ENCODE measurements around the gene ZNF584.

The ZNF584 gene

DNA sequence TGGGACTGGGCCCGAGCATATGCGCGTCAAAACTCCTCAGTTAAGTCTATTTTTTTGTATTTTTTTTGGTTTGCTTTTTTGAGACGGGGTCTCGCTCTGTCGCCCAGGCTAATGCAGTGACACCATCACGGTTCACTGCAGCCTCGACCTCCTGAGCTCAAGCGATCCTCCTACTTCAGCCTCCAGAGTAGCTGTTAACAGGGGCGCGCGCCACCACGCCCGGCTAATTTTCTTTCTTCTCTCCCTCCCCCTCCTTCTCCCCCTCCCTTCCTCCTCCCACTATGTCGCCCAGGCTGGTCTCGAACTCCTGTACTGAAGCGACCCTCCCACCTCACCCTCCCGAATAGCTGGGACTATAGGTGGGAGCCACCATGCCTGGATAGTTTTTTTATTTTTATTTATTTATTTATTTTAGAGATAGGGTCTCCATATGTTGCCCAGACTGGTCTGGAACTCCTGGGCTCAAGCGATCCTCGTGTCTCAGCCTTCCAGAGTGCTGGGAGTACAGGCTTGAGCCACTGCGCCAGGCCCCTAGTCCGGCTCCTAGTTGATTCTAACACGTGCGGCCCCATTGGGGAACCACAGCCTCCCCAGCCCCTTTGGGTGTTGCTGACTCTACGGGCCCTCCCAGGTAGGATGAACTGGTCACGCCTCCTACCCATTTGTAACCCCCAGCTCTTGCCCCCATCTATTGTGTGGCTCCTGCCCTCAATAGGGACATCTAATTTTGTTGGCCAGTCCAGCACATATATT, 26.8 kb upstream of the ZNF584 start:
- Histone ChIP-seq H3K79me2 (peaks cover 3% of the 10 kb centered on the region), H3K4me2 (ENCODE audit: low read length) (peak overlapping the region; percentile 68), H3K4me3 (ENCODE audit: low read depth, low read length) (peak overlapping the region; percentile 82), H3K27ac (peak overlapping the region; percentile 89), H3K4me1 (peaks cover 22% of the 10 kb centered on the region), H2AFZ (peak overlapping the region; percentile 14), H3K36me3 (ENCODE audit: control insufficient read depth, insufficient read depth, low read length) (no peaks in the 10 kb centered on the region), H3K9me3 (ENCODE audit: control insufficient read depth, low read length) (no peaks in the 10 kb centered on the region), H3K27me3 (ENCODE audit: control insufficient read depth, insufficient read depth, low read length) (no peaks in the 10 kb centered on the region), H3K9ac (peak overlapping the region; percentile 49)
- TF ChIP-seq CTCF (IDR thresholded peaks at IDR 0.05), result no peak

GRCh38 chr19:58382997-58383603, 25.3 kb upstream of the ZNF584 start:
- H3K4me2 ChIP-seq (ENCODE audit: low read length), result no peak overlapping the region
- H2AFZ ChIP-seq, result no peak overlapping the region
- no peak overlapping the region for H3K4me3 ChIP-seq (ENCODE audit: low read depth, low read length)
- no peaks in the 10 kb centered on the region for H3K27me3 ChIP-seq (ENCODE audit: control insufficient read depth, insufficient read depth, low read length)
- H3K27ac ChIP-seq, result no peak overlapping the region
- no peak overlapping the region for H3K9ac ChIP-seq
- no peak for TF ChIP-seq CTCF (IDR thresholded peaks at IDR 0.05)
- H3K36me3 ChIP-seq (ENCODE audit: control insufficient read depth, insufficient read depth, low read length), result no peaks in the 10 kb centered on the region
- H3K79me2 ChIP-seq, result peaks cover 12% of the 10 kb centered on the region
- peaks cover 27% of the 10 kb centered on the region for H3K4me1 ChIP-seq
- no peaks in the 10 kb centered on the region for H3K9me3 ChIP-seq (ENCODE audit: control insufficient read depth, low read length)

GRCh38 chr19:58385313-58385890, 23.0 kb upstream of the ZNF584 start:
- Histone ChIP-seq H3K36me3 (ENCODE audit: control insufficient read depth, insufficient read depth, low read length) (no peaks in the 10 kb centered on the region), H3K9me3 (ENCODE audit: control insufficient read depth, low read length) (no peaks in the 10 kb centered on the region), H3K4me2 (ENCODE audit: low read length) (peak overlapping the region; percentile 92), H3K79me2 (peaks cover 12% of the 10 kb centered on the region), H3K4me1 (peaks cover 23% of the 10 kb centered on the region), H3K27me3 (ENCODE audit: control insufficient read depth, insufficient read depth, low read length) (no peaks in the 10 kb centered on the region), H3K27ac (peak overlapping the region; percentile 98), H3K9ac (peak overlapping the region; percentile 95), H2AFZ (peak overlapping the region; percentile 95), H3K4me3 (ENCODE audit: low read depth, low read length) (peak overlapping the region; percentile 91)
- no peak for TF ChIP-seq CTCF (IDR thresholded peaks at IDR 0.05)

DNA sequence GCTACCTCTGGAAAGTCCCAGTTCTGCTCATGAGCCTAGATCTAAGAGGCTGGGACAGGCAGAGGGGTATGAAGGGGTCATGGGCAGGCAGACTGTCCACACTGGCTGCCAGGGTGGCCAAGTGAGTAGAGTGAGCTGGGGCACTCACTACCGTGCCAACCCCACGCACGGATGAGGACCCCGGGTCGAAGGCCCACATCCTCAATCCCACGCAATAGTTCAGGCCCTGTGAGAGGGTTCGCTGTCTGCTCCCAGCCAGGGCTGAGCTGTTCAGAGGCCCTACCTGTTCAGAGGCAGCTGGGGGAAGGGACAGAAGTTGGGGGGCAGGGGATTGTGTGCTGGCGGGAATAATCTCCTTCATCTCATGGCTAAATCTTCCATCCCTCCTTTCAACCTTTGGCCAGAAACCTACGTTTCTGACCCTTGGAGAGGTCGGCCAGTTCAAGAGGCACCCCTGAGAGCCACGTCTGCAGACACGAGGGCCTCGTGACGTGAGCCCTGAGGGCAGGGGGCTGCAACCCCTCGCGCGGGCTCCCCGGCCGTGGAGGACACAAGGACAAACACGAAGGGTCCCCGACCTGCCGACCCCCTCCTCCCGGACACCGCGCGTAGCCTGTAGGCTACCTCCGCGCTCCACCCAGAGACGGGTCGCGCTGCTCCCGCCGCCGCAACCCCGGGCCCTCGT, 22.4 kb upstream of the ZNF584 start:
- no peaks in the 10 kb centered on the region for H3K27me3 ChIP-seq (ENCODE audit: control insufficient read depth, insufficient read depth, low read length)
- peak overlapping the region; percentile 95 for H2AFZ ChIP-seq
- H3K4me3 ChIP-seq (ENCODE audit: low read depth, low read length), result peak overlapping the region; percentile 91
- peak overlapping the region; percentile 98 for H3K27ac ChIP-seq
- H3K9ac ChIP-seq, result peak overlapping the region; percentile 95
- no peak for TF ChIP-seq CTCF (IDR thresholded peaks at IDR 0.05)
- peaks cover 12% of the 10 kb centered on the region for H3K79me2 ChIP-seq
- no peaks in the 10 kb centered on the region for H3K9me3 ChIP-seq (ENCODE audit: control insufficient read depth, low read length)
- H3K4me2 ChIP-seq (ENCODE audit: low read length), result peak overlapping the region; percentile 92
- peaks cover 23% of the 10 kb centered on the region for H3K4me1 ChIP-seq
- no peaks in the 10 kb centered on the region for H3K36me3 ChIP-seq (ENCODE audit: control insufficient read depth, insufficient read depth, low read length)
